NCI-H2029 (cell line): ENCODE data around the gene JAKMIP1.
"Not testable (repeated sequence)": the region's sequence is repeated elsewhere in the genome, so short reads cannot be mapped to it uniquely, and the experiment has no call there.

Experiments used
- DNase-seq: peaks from one replicate; lab custom pipeline; 2025; lab: John Stamatoyannopoulos, UW

JAKMIP1 gene

GRCh38 chr4:6229095-6229494 lies 28.7 kb upstream of the JAKMIP1 start:
- peak; percentile 83 for DNase-seq

GRCh38 chr4:6228158-6229067 lies 28.1 kb upstream of the JAKMIP1 start:
- DNase-seq: no peak

- DNase-seq: peak; percentile 77
These were observed 27.2 kb upstream of the JAKMIP1 start for GRCh38 chr4:6227412-6228157.

- DNase-seq: no peak
These were observed 26.2 kb upstream of the JAKMIP1 start for GRCh38 chr4:6226506-6226905.

GRCh38 chr4:6225469-6225868 lies 25.1 kb upstream of the JAKMIP1 start:
- DNase-seq: no peak

GRCh38 chr4:6224735-6225134 lies 24.4 kb upstream of the JAKMIP1 start:
- no peak for DNase-seq

GRCh38 chr4:6222761-6223292 lies 22.5 kb upstream of the JAKMIP1 start:
- DNase-seq: peak; percentile 66

- DNase-seq: peak; percentile 74
These were observed 21.8 kb upstream of the JAKMIP1 start for GRCh38 chr4:6221851-6222760.

- peak; percentile 74 for DNase-seq
These were observed 21.0 kb upstream of the JAKMIP1 start for GRCh38 chr4:6221301-6221850.

GRCh38 chr4:6217716-6218381 lies 17.5 kb upstream of the JAKMIP1 start:
- DNase-seq: peak; percentile 63

GRCh38 chr4:6216588-6216987 lies 16.2 kb upstream of the JAKMIP1 start:
- DNase-seq: no peak

GRCh38 chr4:6209921-6210320 lies 9.6 kb upstream of the JAKMIP1 start:
- no peak for DNase-seq

- DNase-seq: not testable (repeated sequence)
These were observed 8.9 kb upstream of the JAKMIP1 start for GRCh38 chr4:6209291-6209690.

- DNase-seq: no peak
These were observed 8.1 kb upstream of the JAKMIP1 start for GRCh38 chr4:6208416-6208815.

- peak; percentile 83 for DNase-seq
These were observed 7.3 kb upstream of the JAKMIP1 start for GRCh38 chr4:6207602-6208001.

GRCh38 chr4:6206771-6207290 lies 6.5 kb upstream of the JAKMIP1 start:
- DNase-seq: no peak

- no peak for DNase-seq
These were observed 5.6 kb upstream of the JAKMIP1 start for GRCh38 chr4:6205973-6206372.

GRCh38 chr4:6205567-6205931 lies 5.2 kb upstream of the JAKMIP1 start:
- DNase-seq: no peak

GRCh38 chr4:6204871-6205566 lies 4.7 kb upstream of the JAKMIP1 start:
- no peak for DNase-seq

- no peak for DNase-seq
These were observed 3.7 kb upstream of the JAKMIP1 start for GRCh38 chr4:6204098-6204497.
